Measurements from ENCODE around the gene TPST2. TPM values are rescaled to one million over a fixed set of nuclear protein-coding genes. Genes with fewer than 3 reads are reported as not detected.
A peak's percentile ranks its signal among the peaks of the same experiment; 100 is the strongest.

Gene TPST2
- total and polyA plus RNA-seq, 9 of the 15 experiments (the other 6 are each of a cell fraction or from before 2014, with no cell fraction given), result 14.2 to 123 (median 60.1) TPM

DNA sequence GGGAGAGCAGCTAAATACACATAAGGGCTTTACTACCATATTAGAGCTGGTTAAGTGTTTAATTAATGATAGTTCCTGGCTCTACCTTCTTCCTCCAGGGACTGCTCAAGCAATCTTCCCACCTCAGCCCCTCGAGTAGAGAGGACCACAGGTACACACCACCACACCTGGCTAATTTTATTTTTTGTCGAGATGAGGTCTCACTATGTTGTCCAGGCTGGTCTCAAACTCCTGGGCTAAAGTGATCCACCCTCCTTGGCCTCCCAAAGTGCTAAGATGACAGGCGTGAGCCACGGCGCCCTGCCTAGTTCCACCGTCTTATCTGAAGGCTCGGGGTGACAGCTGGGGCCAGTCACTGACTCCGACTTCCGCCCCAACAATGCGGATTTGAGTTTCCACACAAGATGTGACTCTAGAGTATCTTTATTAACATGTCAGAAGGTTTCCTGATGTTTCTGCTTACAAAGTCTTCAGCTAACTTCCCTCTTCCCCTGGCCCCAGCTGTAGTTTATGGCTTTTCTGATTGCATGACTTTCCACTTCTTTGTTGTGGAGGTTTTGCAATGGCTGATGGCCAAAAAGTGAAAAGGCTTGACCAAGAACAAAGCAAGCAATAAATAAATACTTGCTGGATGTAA is 16.8 kb downstream of the TPST2 start (continued):
- TF ChIP-seq THRB (CRISPR knock-in tag; conservative IDR thresholded peaks at IDR 0.05) (no peak), ATF7 (IDR thresholded peaks at IDR 0.05) (0 out of 2 replicates have a peak, but pooled peaks have one; percentile 38), CEBPB (tag; IDR thresholded peaks at IDR 0.05) (peak; percentile 59), ZBTB49 (CRISPR knock-in tag; IDR thresholded peaks at IDR 0.05; ENCODE audit: borderline replicate concordance) (no peak), HDAC1 (IDR thresholded peaks at IDR 0.05) (peak in 1 of 2 experiments; percentile 73; a peak in 1 of 4 replicates), VEZF1 (CRISPR knock-in tag; IDR thresholded peaks at IDR 0.05) (no peak), ZKSCAN1 (IDR thresholded peaks at IDR 0.05; ENCODE audit: low read depth, low read length) (no peak), FOXP1 (CRISPR knock-in tag; IDR thresholded peaks at IDR 0.05) (no peak), MYNN (IDR thresholded peaks at IDR 0.05) (0 out of 2 replicates have a peak, but pooled peaks have one; percentile 25), MYNN (CRISPR knock-in tag; IDR thresholded peaks at IDR 0.05) (no peak), SNAPC5 (CRISPR knock-in tag; IDR thresholded peaks at IDR 0.05) (no peak), ZKSCAN8 (CRISPR knock-in tag; IDR thresholded peaks at IDR 0.05) (no peak), ZNF57 (CRISPR knock-in tag; IDR thresholded peaks at IDR 0.05) (no peak), HDAC2 (IDR thresholded peaks at IDR 0.05) (peak; percentile 44; the same call in 1 of the 2 replicates), GTF2B (IDR thresholded peaks at IDR 0.05; ENCODE audit: extremely low read depth, insufficient read length) (no peak), HMG20A (CRISPR knock-in tag; conservative IDR thresholded peaks at IDR 0.05) (no peak), PHF21A (IDR thresholded peaks at IDR 0.05; ENCODE audit: borderline replicate concordance, low read depth) (no peak), ZNF655 (CRISPR knock-in tag; IDR thresholded peaks at IDR 0.05) (no peak), TAL1 (IDR thresholded peaks at IDR 0.05) (peak; percentile 34; the same call in 1 of the 2 replicates), SIX5 (IDR thresholded peaks at IDR 0.05; ENCODE audit: borderline replicate concordance in 1 of 2, insufficient read depth in 1 of 2, low read depth in 1 of 2, low read length in 2 of 2) (no peak)
